Measurements from ENCODE around the gene ATL3.

Gene ATL3

GRCh38 chr11:63719001-63719400 is 47.8 kb upstream of the ATL3 start:
- Histone ChIP-seq H3K27ac (ENCODE audit: low read length) (no peak overlapping the region), H3K4me1 (ENCODE audit: low read length) (no peaks in the 10 kb centered on the region), H3K9me2 (replicated peaks; ENCODE audit: insufficient read depth, low read length) (no peaks in the 10 kb centered on the region), H3K9ac (ENCODE audit: low read length) (no peak overlapping the region), H4K20me1 (ENCODE audit: insufficient read depth, low read length) (no peaks in the 10 kb centered on the region; the same call in 1 of the 2 replicates), H3K27me3 (replicated peaks; ENCODE audit: insufficient read depth, low read length) (no peaks in the 10 kb centered on the region), H3K4me3 (ENCODE audit: low read length) (no peak overlapping the region), H3F3A (ENCODE audit: insufficient read depth, low read length) (no peaks in the 10 kb centered on the region), H3K4me2 (ENCODE audit: low read depth, low read length) (no peak overlapping the region), H2AFZ (ENCODE audit: low read length) (no peak overlapping the region), H3K9me3 (replicated peaks; ENCODE audit: insufficient read depth, low read length) (no peaks in the 10 kb centered on the region), H3K79me2 (ENCODE audit: low read length) (peaks cover 56% of the 10 kb centered on the region), H3K36me3 (replicated peaks; ENCODE audit: insufficient read depth, low read length) (no peaks in the 10 kb centered on the region)
- TF ChIP-seq EZH2 (optimal IDR thresholded peaks at IDR 0.05; ENCODE audit: low read depth, low read length): no peak
- no peak for TF ChIP-seq CTCF (IDR thresholded peaks at IDR 0.05; ENCODE audit: low read length)
- TF ChIP-seq EZH2phosphoT487 (IDR thresholded peaks at IDR 0.05; ENCODE audit: low read length): no peak
- DNase-seq: no peak

GRCh38 chr11:63716046-63716445 is 44.9 kb upstream of the ATL3 start:
- Histone ChIP-seq H3K9me2 (replicated peaks; ENCODE audit: insufficient read depth, low read length) (no peaks in the 10 kb centered on the region), H3K4me1 (ENCODE audit: low read length) (no peaks in the 10 kb centered on the region), H3K4me3 (ENCODE audit: low read length) (no peak overlapping the region), H3F3A (ENCODE audit: insufficient read depth, low read length) (no peaks in the 10 kb centered on the region), H3K36me3 (replicated peaks; ENCODE audit: insufficient read depth, low read length) (no peaks in the 10 kb centered on the region), H3K4me2 (ENCODE audit: low read depth, low read length) (no peak overlapping the region), H3K27me3 (replicated peaks; ENCODE audit: insufficient read depth, low read length) (no peaks in the 10 kb centered on the region), H3K9ac (ENCODE audit: low read length) (no peak overlapping the region), H2AFZ (ENCODE audit: low read length) (no peak overlapping the region), H4K20me1 (ENCODE audit: insufficient read depth, low read length) (no peaks in the 10 kb centered on the region; the same call in 1 of the 2 replicates), H3K79me2 (ENCODE audit: low read length) (peaks cover 75% of the 10 kb centered on the region), H3K9me3 (replicated peaks; ENCODE audit: insufficient read depth, low read length) (no peaks in the 10 kb centered on the region), H3K27ac (ENCODE audit: low read length) (no peak overlapping the region)
- no peak for DNase-seq
- no peak for TF ChIP-seq CTCF (IDR thresholded peaks at IDR 0.05; ENCODE audit: low read length)
- TF ChIP-seq EZH2 (optimal IDR thresholded peaks at IDR 0.05; ENCODE audit: low read depth, low read length): no peak
- no peak for TF ChIP-seq EZH2phosphoT487 (IDR thresholded peaks at IDR 0.05; ENCODE audit: low read length)

GRCh38 chr11:63713766-63714165 is 42.6 kb upstream of the ATL3 start:
- no peaks in the 10 kb centered on the region for H3F3A ChIP-seq (ENCODE audit: insufficient read depth, low read length)
- H3K36me3 ChIP-seq (replicated peaks; ENCODE audit: insufficient read depth, low read length): no peaks in the 10 kb centered on the region
- H3K4me2 ChIP-seq (ENCODE audit: low read depth, low read length): no peak overlapping the region
- H3K27me3 ChIP-seq (replicated peaks; ENCODE audit: insufficient read depth, low read length): no peaks in the 10 kb centered on the region
- H3K9me2 ChIP-seq (replicated peaks; ENCODE audit: insufficient read depth, low read length): no peaks in the 10 kb centered on the region
- no peak overlapping the region for H3K27ac ChIP-seq (ENCODE audit: low read length)
- H3K4me1 ChIP-seq (ENCODE audit: low read length): no peaks in the 10 kb centered on the region
- no peak overlapping the region for H3K9ac ChIP-seq (ENCODE audit: low read length)
- no peaks in the 10 kb centered on the region for H3K9me3 ChIP-seq (replicated peaks; ENCODE audit: insufficient read depth, low read length)
- no peak overlapping the region for H2AFZ ChIP-seq (ENCODE audit: low read length)
- H4K20me1 ChIP-seq (ENCODE audit: insufficient read depth, low read length): no peaks in the 10 kb centered on the region; the same call in 1 of the 2 replicates
- TF ChIP-seq EZH2phosphoT487 (IDR thresholded peaks at IDR 0.05; ENCODE audit: low read length) (no peak), CTCF (IDR thresholded peaks at IDR 0.05; ENCODE audit: low read length) (no peak), EZH2 (optimal IDR thresholded peaks at IDR 0.05; ENCODE audit: low read depth, low read length) (no peak)
- no peak for DNase-seq
- no peak overlapping the region for H3K4me3 ChIP-seq (ENCODE audit: low read length)
- peaks cover 76% of the 10 kb centered on the region for H3K79me2 ChIP-seq (ENCODE audit: low read length)
